HCEC 1CT (cell line): ENCODE measurements around the gene TYW1.
"Not testable (repeated sequence)": the region's sequence is repeated elsewhere in the genome, so short reads cannot be mapped to it uniquely, and the experiment has no call there.

Source experiments
- DNase-seq: peaks from one replicate; pipeline ENCODE4 v3.0.0-alpha.2; 2017

Gene TYW1

DNA sequence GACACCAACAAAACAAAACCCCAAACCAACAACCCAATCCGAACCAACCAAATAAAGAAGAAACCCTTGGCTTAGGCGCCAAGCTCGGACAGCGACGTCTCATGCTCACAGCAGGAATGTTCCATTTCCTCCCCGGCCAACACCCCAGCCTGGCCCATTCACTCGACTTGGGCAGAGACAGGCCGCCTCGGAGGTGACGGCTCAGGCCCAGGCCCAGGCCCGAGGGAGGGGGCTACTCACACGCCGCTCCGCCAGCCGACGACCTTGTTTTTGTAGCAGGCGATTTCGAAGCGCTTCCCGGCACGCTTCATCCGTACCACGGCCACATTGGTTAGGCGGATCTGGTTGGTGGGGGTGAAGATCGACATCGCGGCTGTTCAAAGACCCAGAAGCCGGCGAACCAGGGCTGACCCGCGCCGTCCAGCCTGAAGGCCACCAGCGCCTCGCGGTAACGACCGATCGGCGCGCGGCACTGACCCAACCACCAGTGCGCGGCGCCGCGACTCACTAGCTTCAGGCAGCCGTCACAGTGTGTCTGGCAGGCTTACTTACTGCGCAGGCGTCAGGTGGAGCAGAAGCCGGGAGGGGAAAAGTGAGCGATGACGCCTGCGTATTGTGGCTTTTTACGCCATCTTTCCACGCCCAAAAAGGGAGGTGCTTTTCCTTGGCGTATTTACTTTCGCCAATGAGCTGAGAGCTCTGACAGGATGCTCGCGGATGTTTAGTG, 1.4 kb upstream of the TYW1 start, which contains the start of gene SBDS:
Gene SBDS, minus strand, starts transcription at position 537 of the 727 bp plus-strand sequence. Its CDS starts 169 bp downstream, at position 368.
- peak; percentile 98 for DNase-seq

DNA sequence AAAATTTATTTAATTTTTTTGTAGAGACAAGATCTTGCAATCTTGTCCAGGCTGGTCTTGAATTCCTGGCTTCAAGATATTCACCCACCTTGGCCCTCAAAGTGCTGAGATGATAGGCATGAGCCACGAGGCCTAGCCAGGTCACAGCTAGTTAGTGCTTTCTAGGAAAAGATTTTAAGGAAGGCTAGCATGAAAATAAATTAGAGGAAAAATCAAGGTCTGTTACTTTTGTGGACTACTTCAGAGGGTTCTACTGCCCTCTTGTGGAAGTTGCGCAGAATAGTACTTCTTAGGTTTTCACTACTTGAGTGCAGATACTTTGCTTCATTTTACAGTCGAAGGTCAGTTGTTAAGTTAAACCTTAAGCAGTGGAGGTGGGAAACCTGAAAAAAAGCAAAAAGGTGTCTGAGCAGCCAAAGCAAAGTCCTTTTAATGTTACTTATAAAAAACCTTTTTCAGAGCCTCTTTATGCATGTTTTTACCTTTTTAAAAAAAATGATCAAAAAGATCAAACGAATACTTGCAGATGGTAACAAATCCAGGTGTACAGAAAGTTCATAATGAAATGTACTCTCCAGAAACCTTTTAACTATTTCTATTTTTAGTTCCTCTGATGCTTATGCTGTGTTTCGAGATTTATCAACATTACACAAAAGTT, 4.1 kb downstream of the TYW1 start:
- peak; percentile 21 for DNase-seq

DNA sequence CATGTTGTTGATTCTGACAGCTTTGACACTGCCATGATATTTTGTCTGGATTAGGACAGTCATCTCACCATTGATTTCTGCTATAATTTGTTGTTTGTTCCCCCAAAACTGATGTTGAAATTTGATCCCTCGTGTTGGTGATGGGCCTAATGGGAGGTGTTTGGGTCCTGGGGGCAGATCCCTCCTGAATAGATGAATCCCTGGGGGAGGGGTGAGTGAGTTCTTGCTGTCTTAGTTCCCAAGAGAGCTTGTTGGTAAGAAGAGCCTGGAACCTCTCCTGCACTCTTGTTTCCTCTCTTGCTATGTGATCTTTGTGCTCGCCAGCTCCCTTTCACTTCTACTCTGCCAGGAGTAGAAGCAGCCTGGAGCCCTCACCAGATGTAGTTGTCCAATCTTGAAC, 7.5 kb downstream of the TYW1 start:
- not testable (repeated sequence) for DNase-seq

DNA sequence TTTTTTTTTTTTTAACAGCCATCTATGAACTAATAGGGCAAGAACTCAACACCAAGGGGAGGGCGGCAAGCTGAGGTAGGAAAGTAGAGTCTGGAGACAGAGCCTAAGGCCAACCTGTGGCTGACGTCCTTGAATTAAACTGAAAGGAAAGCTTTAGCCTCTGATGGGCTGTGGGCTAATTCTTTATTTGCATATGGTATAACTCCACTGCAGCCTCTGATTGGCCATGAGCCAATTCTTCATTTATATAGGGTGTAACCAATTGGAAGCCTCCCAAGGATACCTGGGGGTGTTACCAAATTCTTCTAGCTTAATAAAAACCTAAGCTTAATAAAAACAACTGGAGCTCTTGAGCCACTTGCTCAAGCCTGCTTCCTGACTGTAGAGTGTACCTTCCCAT, 10.3 kb downstream of the TYW1 start:
- no peak for DNase-seq

DNA sequence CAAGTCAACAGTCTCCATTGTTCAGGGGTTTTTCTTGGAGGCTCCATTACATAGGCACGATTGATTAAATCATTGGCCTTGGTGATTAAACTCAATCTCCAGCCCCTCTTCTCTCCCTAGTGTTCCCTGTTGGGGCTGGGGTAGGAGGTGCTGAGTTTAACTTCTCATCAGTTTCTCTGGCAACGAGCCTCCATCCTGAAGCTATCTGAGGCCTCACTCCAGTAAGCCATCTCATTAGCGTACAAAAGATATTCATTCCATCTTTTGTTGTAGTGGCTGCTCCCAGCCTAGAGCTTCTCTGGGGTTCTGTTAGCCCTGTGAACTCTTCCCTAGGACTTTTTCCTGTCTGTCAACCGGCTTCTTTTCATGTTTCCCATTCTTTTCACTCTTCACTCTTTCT, 11.6 kb downstream of the TYW1 start:
- no peak for DNase-seq

DNA sequence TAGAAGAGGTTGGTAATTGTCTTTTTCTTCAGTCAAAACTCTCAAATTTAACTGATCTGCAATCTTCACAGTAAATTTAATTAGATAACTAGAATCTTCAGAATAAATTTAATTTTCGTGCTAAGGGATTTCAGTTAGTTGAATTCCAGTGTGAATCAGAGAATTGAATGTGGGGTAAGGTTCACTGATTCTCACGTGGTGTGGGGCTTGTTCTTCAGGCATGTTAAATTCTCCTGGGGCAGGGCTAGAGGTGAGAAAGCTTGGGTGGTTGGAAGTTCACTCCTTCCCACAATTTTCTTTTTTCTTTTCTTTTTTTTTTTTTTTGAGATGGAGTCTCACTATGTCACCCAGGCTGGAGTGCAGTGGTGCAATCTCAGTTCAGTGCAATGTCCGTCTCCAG, 13.0 kb downstream of the TYW1 start:
- DNase-seq, result not testable (repeated sequence)

DNA sequence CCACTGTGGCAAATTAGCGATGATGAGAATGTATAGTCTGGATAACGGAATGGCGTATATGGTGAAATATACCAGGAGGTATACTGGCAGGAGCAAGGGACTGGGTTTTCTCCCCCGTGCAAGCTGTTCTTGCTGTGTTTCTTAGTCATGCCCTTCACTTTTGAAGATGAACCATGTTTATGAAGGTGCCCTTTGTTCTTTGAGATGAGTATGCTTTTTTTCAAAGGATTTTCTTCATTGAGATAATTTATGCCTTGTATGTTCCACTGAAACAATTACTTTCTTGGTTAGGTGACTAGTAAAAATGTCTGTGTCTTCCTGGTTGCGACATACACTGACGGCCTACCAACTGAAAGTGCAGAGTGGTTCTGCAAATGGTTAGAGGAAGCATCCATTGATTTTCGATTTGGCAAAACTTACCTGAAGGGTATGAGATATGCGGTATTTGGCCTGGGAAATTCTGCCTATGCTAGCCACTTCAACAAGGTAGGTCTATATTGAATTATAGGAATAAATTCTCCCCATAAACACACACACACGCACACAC, 17.5 kb downstream of the TYW1 start:
- not testable (repeated sequence) for DNase-seq

DNA sequence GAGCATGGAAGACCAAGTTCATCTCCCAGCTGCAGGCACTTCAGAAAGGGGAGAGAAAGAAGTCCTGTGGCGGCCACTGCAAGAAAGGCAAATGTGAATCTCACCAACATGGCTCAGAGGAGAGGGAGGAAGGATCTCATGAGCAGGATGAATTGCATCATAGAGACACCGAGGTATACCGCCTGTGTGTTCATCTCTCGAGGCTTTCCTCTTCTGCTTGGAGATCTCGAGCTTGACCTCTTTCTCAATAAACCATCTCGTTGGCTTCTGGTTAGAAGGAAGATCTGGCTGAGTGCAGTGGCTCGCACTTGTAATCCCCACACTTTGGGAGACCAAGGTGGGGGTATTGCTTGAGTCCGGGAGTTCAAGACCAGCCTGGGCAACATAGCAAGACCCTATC, 21.3 kb downstream of the TYW1 start:
- DNase-seq, result not testable (repeated sequence)

DNA sequence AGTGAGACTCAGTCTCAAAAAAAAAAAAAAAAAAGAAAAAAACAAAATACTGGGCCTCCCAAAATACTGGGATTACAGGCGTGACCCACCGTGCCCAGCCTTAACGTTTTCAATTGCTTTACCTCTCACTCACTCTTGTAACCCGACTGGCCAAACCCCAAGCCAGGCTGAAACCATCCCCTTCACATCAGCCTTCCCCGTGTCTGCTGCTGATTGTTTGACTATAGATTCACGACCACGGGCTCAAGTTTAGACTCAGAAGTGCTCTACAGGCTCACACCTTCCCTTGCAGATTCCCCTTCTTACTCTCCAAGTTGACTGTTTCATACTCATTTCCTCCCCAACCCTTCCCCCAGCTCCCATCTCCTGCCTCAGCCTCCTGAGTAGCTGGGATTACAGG, 22.3 kb downstream of the TYW1 start:
- DNase-seq, result no peak

DNA sequence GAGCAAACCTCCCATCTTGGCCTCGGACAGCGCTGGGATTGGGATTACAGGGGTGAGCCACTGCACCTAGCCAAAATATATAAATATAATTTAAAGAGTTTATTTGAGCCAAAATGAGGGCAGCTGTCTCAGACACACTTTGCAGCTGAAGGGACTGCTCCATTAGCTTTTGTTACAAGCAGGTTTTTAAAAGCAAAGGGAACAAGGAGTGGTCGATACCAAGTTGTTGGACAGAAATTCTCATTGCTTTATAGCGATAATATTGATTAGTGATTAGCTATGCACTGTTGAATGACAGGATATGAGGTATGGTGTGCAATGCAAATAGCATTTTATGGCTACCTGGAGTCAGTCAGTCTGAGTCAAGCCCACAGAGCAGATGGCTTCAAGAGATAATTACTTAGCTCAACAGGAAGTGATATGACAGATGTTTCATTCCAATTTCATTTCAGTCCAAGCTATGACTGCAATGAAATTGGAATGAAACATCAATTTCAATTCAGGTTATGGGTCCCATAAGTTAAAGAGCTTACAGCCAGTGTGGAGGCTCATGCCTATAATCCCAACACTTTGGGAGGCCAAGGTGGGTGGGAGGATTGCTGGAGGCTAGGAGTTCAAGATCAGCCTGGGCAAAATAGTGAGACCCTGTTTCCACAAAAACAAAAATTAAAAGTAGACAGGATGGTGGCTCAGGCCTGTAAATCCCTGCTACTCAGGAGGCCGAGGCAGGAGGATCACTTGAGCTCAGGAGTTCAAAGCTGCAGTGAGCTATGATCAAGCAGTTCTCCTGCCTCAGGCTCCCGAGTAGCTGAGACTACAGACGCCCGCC, 23.1 kb downstream of the TYW1 start:
- peak; percentile 25 for DNase-seq

DNA sequence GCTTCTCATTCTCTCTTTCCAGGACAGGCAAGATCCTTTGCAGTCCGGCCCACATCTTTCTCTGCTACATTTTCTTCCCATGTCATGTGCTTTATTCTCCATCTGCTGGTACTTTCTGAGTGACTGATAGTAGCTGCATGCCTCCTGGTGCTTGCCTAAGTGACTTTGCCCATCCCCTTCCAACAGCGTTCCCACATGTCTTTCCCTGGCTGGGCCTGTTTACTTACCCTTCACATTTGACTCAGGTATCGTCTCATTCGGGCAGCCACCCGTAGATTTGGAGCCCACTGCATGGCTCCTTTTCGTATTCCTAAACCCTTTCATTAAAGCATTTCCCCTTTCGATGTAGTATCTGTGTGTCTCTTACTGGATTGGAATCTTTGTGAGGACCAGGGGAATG, 24.6 kb downstream of the TYW1 start:
- no peak for DNase-seq

DNA sequence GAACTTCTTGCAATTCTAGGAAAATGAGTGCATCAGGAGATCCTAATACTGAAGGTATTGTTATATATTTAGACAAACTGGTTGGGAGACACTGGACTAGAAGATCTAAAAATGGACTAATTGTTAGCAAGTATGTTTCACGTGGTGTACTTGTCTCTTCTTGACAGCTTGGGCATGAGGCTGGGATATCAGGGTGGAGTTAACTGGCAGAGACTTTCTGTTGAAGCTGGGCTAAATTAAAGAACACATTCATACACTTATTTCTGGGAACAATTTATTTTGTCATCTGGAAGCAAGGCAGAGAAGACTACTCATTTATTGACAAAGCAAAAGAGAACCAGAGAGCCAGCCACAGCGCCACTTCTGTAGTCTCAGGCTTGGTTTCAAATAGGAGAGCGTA, 25.9 kb downstream of the TYW1 start:
- DNase-seq, result no peak

DNA sequence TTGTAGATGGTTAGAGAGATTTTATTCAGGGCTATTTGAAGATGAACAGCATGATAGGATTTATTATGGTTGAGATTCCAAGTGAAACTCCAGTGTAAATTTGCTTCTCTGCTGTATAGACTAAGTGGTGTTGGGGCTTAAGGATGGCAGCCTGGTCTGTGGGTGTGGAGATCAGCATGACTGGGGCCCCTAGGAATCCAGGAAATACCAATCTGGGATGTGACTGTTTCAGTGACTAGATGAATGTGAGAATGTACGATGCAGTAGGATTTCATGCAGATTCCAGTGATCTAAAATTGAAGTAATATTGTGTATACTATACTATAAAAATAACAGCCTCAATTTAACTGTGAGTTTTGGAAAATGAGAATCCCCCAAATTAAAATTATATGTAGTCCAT, 28.8 kb downstream of the TYW1 start:
- DNase-seq, result peak; percentile 64

DNA sequence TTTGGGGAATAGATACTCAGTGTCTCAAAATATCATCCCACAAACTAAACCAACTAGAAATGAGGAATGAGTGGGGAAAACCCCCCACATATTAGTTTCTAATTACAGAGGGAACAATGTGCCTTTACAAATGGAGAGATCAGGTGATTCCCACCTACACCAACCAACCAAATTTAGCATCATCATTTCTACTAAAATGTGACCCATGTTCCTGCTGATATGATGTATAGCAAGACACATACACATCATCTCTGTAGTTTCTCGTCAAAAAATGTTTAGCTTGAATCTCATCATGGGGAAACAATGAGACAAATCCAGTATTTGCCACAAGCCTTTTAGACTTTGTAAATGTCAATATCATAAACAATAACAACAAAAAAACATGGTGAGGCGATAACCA, 35.1 kb downstream of the TYW1 start:
- not testable (repeated sequence) for DNase-seq

DNA sequence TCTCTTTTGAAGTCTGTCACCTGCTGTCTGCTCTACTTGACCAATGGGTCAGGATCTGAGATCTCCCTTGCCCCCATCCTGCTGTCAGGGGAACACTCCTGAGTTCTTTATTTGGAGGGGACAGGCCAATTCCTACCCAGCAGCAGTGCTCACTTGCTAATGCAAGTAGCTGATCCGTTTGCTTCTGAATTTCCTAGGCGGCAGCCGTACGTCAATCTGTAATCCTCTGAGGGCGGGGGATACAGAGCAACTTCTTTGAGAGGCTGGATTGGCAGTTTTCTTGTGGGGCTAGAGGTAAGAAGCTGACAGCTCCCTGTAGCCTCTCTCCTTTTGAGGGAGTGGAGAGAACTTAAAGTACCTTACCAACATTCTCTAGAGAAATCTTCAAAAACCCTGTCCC, 36.6 kb downstream of the TYW1 start:
- DNase-seq, result no peak

DNA sequence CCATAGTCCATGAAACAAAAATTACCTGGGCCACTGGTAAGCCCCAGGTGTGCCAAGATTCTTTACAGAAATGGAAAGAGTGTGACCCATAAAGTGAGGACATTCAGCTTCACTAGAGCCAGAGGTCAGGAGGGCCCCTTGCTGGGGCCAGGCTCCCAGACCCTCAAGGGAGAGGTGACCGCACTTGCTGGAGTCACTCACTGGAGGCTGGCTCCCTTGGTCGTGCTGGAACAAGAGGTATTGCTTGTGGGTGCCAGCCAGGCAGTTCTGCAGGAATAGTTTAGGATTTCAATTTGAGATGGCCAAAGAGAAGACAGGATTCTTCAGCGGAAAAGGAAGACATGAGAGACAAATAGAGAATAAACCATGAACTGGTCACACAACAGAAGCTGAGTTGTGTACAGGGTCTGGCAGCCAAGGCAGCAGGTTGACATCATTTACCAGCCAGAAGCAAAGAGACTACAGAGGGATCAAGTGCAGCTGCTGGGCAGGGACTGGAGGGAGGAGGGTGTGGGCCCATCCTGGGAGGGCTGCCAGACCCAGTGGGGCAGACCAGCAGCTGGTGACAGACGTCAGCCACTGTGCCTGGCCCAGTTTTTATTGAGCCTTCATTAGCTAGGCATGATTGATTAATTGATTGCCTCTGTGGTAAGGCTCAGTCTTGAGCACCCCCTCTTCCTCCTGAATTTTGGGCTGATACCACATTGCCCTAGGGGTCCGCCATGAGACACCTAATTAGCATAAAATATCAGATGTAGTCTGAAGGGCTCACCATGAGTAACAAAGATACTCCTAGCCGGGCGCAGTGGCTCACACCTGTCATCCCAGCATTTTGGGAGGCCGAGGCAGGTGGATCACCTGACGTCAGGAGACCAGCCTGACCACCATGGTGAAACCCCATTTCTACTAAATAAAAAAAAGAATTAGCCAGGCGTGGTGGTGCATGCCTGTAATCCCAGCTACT, 40.1 kb downstream of the TYW1 start:
- not testable (repeated sequence) for DNase-seq

DNA sequence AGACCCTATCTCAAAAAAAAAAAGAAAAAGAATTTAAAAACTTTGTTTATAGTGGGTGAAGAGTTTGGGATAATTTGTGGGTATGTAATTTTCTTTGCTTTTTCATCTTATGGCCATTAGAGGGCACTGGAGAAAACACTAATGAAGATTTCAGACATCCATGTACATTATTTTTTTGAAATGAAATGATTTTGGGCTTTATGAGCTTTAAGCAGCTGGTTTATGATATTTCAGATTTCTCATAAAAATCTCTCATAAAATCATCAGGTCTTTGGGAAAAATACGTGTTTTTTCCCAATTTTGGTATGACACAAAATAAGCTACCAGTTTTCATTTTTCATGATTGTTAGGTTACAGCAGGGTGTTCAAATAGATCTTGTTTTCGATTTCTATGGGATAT, 44.2 kb downstream of the TYW1 start:
- DNase-seq, result not testable (repeated sequence)

DNA sequence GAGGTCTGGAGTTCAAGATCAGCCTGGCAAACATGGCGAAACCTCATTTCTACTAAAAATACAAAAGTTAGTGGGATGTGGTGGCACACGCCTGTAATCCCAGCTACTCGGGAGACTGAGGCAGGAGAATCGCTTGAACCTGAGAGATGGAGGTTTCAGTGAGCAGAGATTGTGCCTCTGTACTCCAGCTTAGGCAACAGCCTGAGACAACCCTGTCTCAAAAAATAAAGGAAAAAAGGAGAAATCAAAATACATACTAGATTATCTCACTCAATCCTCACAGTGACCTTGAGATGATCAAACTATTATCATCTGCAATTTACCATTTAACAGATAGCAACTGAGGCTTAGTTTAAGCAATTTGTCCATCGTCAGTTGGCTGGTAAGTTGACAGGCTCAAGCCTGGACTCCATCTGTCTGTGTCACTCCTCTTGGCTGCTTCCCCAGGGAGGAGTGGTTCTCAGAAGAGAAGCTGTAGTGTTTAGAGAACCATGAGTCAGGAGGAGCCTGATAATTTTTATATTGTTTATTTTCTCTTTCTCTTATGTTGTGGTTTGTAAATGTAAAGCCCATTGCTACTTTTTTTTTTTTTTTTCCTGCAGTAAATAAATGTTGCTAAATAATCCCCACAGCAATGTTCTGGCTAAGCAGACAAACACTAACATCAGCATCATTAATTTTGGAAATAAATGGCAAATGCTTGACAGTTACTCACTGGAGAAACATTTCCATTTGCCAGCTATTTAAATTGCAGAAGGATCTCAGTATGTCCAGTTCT, 46.3 kb downstream of the TYW1 start:
- DNase-seq, result peak; percentile 70

DNA sequence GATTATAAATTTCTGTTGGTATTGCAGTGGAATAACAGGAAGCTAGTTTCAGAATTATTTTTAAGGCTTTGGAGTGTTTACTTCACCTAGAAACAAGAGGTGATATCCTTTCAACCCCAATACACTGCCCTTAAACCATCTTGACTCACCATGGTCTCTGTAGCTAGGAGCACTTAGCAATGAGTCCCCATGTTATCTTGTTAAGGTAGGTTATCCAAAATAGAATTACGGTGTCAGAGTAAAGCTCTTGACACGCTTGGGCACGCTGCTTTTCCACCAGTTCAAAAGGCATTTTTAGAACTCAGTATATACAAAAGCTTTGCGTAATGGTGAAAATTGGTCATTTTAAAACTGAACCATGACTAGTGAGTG, 46.9 kb downstream of the TYW1 start:
- not testable (repeated sequence) for DNase-seq

DNA sequence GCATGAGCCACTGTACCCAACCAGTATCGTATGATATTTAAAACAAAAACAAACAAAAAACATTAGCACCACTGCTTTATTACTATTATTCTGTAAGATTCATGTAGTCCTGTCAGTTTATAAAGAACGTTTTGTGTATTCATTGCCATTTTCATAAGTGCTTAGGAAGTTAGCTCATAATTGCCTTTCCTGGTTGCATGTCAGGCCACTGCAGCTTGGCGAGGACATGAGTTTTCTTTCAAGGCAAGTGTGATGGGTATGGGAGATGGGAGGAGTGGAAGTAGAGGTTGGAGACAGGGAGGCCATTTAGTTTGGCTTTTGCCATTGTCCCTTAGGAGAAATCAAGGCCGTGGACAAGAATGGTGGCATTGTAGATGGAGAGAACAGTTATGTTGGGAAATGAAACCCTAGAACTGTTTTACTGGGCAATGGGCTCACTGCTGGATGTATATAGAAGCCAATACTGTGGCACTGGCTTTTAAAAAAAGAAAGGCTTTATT, 48.9 kb downstream of the TYW1 start:
- DNase-seq, result no peak

DNA sequence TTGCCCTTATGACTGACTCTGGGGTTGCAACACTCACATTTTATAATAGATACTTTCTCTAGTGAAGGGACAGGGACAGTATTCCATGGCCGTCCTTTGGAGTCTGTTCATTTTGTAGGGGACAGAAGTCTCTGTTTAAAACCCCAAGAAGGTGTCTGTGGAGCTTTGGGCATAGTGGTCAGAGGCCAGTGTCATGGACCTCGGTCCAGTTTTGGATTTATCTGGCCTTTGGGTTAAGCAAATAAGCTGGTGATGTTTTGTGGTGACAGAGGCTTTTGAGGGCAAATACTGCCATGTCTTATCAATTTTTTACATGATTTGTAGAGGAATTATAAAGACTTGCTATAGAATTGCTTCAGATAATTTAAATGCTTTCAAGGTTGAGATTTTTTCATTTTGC, 50.2 kb downstream of the TYW1 start:
- not testable (repeated sequence) for DNase-seq
